ENCODE measurements around the gene PDZD2. TPM values are rescaled to one million over a fixed set of nuclear protein-coding genes. Genes with fewer than 3 reads are reported as not detected.

The PDZD2 gene
- total RNA-seq, 2 donors from 2014 or later, result 4.5 to 15.7 TPM

GRCh38 chr5:32055891-32056866 lies 417.2 kb downstream of the PDZD2 start:
- no peaks in the 10 kb centered on the region for H3K27me3 ChIP-seq (replicated peaks; ENCODE audit: insufficient read depth)
- DNase-seq (ENCODE audit: low spot score), result no peak
- no peak for ATAC-seq (ENCODE audit: insufficient number of reproducible peaks, low FRiP score, low read depth)
- no peak overlapping the region for H3K27ac ChIP-seq
- H3K4me1 ChIP-seq (ENCODE audit: control insufficient read depth in 1 of 2, low read depth in 2 of 2), result no peaks in the 10 kb centered on the region
- H3K4me3 ChIP-seq, result no peak overlapping the region
- H3K36me3 ChIP-seq, result no peaks in the 10 kb centered on the region
- TF ChIP-seq, protein P1, sequence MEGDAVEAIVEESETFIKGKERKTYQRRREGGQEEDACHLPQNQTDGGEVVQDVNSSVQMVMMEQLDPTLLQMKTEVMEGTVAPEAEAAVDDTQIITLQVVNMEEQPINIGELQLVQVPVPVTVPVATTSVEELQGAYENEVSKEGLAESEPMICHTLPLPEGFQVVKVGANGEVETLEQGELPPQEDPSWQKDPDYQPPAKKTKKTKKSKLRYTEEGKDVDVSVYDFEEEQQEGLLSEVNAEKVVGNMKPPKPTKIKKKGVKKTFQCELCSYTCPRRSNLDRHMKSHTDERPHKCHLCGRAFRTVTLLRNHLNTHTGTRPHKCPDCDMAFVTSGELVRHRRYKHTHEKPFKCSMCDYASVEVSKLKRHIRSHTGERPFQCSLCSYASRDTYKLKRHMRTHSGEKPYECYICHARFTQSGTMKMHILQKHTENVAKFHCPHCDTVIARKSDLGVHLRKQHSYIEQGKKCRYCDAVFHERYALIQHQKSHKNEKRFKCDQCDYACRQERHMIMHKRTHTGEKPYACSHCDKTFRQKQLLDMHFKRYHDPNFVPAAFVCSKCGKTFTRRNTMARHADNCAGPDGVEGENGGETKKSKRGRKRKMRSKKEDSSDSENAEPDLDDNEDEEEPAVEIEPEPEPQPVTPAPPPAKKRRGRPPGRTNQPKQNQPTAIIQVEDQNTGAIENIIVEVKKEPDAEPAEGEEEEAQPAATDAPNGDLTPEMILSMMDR (IDR thresholded peaks at IDR 0.05), result no peak
- no peaks in the 10 kb centered on the region for H3K9me3 ChIP-seq

DNA sequence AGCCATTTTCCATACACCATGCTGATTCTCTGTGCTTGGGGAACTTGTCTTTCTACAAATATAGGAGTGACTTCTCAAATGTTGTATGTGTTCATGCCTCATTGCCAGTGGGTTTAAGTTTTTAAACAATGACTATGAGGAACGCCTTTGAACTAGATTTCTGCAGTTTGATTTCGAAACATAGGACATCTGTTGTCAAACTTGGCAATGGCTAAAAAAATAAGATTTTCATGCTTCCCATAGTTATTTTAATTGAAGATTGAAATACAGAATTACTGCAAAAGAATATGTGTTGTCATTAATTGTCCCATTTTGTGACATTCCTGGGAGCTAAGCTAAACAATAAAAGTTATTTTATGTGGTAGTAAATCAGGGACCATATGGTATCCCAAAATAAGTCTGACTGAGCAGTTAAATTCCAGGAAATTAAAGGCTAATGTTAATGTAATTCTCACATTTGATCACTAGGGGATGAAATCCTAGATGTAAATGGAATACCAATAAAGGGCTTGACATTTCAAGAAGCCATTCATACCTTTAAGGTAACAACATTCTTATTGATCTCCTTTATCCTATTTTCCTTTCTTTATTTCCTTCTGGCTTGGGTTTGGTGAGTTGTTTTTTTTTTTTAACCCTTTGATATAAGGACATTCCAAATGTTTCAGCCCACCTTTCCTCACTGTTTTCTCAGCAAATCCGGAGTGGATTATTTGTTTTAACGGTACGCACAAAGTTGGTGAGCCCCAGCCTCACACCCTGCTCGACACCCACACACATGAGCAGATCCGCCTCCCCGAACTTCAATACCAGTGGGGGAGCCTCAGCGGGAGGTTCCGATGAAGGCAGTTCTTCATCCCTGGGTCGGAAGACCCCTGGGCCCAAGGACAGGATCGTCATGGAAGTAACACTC lies 418.5 kb downstream of the PDZD2 start:
- Histone ChIP-seq H3K9me3 (no peaks in the 10 kb centered on the region), H3K36me3 (no peaks in the 10 kb centered on the region), H3K4me1 (ENCODE audit: control insufficient read depth in 1 of 2, low read depth in 2 of 2) (no peaks in the 10 kb centered on the region), H3K27me3 (replicated peaks; ENCODE audit: insufficient read depth) (no peaks in the 10 kb centered on the region), H3K27ac (no peak overlapping the region), H3K4me3 (no peak overlapping the region)
- ATAC-seq (ENCODE audit: insufficient number of reproducible peaks, low FRiP score, low read depth) (no peak), DNase-seq (ENCODE audit: low spot score) (no peak)
- TF ChIP-seq, protein P1 (IDR thresholded peaks at IDR 0.05), result no peak

DNA sequence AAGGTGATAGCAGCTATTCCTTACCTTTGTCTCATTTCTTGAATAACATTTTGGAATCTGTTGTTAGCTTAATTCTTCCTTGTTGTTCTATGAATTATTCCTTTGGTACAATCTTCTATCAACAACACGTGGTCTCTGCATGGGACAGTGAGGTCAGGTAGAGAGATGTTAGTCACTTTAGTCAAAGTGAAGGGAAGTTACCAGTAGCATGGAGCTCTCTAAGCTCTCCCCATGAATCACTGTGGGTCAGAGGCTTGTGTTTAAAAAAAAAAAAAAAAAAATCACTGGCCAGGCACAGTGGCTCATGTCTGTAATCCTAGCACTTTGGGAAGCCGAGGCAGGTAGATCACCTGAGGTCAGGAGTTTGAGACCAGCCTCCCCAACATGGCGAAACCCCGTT lies 419.2 kb downstream of the PDZD2 start:
- Histone ChIP-seq H3K9me3 (no peaks in the 10 kb centered on the region), H3K27ac (no peak overlapping the region), H3K4me3 (no peak overlapping the region), H3K4me1 (ENCODE audit: control insufficient read depth in 1 of 2, low read depth in 2 of 2) (no peaks in the 10 kb centered on the region), H3K36me3 (no peaks in the 10 kb centered on the region), H3K27me3 (replicated peaks; ENCODE audit: insufficient read depth) (no peaks in the 10 kb centered on the region)
- ATAC-seq (ENCODE audit: insufficient number of reproducible peaks, low FRiP score, low read depth) (no peak), DNase-seq (ENCODE audit: low spot score) (no peak)
- TF ChIP-seq, protein P1 (IDR thresholded peaks at IDR 0.05), result no peak

GRCh38 chr5:32058997-32059396 lies 420.1 kb downstream of the PDZD2 start:
- no peaks in the 10 kb centered on the region for H3K27me3 ChIP-seq (replicated peaks; ENCODE audit: insufficient read depth)
- TF ChIP-seq, protein P1 (IDR thresholded peaks at IDR 0.05), result no peak
- no peak overlapping the region for H3K4me3 ChIP-seq
- no peak overlapping the region for H3K27ac ChIP-seq
- H3K9me3 ChIP-seq, result no peaks in the 10 kb centered on the region
- no peak for ATAC-seq (ENCODE audit: insufficient number of reproducible peaks, low FRiP score, low read depth)
- H3K4me1 ChIP-seq (ENCODE audit: control insufficient read depth in 1 of 2, low read depth in 2 of 2), result no peaks in the 10 kb centered on the region
- no peaks in the 10 kb centered on the region for H3K36me3 ChIP-seq
- no peak for DNase-seq (ENCODE audit: low spot score)
